MM.1S (cell line): ENCODE measurements around the gene VAV3.

Source experiments
- CTCF ChIP-seq: fragments of 300-600 bp; sonication (generic); IDR thresholded peaks from 2 replicates; pipeline ENCODE4 v1.5.1; 2016; ENCODE audit warnings: antibody characterized with exemption, low read length, mixed read lengths
- EZH2 ChIP-seq: fragments of 300-600 bp; sonication (generic); optimal IDR thresholded peaks from 2 replicates; pipeline ENCODE3; 2017; ENCODE audit warnings: low read depth, mild to moderate bottlenecking, antibody characterized with exemption, low read length, mixed read lengths

- TF ChIP-seq CTCF (no peak), EZH2 (no peak)
Measured at GRCh38 chr1:107830526-107830925, 134.5 kb downstream of the VAV3 start.
